Astrocyte (in vitro differentiated cells and primary cell): ENCODE measurements around the gene SMPDL3B. TPM values are rescaled to one million over a fixed set of nuclear protein-coding genes. Genes with fewer than 3 reads are reported as not detected.

Source experiments
- DNase-seq: peaks from one replicate; pipeline ENCODE4 v3.0.0-alpha.2; 2010; ENCODE audit warnings: low read depth
- FAIRE-seq: peaks from 2 replicates; lab custom pipeline; 2011; peaks lifted over from hg19 to GRCh38; lab: Jason Lieb, UNC
- H2AFZ ChIP-seq: 2 replicates; pipeline ENCODE4 v1.6.0; 2012; ENCODE audit warnings: low read depth, low read length, inconsistent platforms
- H3K27ac ChIP-seq: 2 replicates; pipeline ENCODE4 v1.5.1; 2011; ENCODE audit warnings: low read depth, low read length, inconsistent platforms
- H3K27me3 ChIP-seq: 2 replicates; pipeline ENCODE4 v1.6.0; 2011; ENCODE audit warnings: low read length, inconsistent platforms; ENCODE audit not compliant: insufficient read depth
- H3K36me3 ChIP-seq: 2 replicates; pipeline ENCODE4 v1.5.1; 2011; ENCODE audit warnings: low read length, inconsistent platforms; ENCODE audit not compliant: insufficient read depth
- H3K4me1 ChIP-seq: 2 replicates; pipeline ENCODE4 v1.5.1; 2011; ENCODE audit warnings: low read length, inconsistent platforms; ENCODE audit not compliant: insufficient read depth
- H3K4me2 ChIP-seq: 2 replicates; pipeline ENCODE4 v1.6.0; 2012; ENCODE audit warnings: low read length, inconsistent platforms
- H3K4me3 ChIP-seq: 2 replicates; pipeline ENCODE4 v1.5.1; 2011; ENCODE audit warnings: low read depth, mild to moderate bottlenecking, low read length, inconsistent platforms; ENCODE audit not compliant: insufficient read depth
- H3K79me2 ChIP-seq: 2 replicates; pipeline ENCODE4 v1.6.0; 2012; ENCODE audit warnings: mild to moderate bottlenecking, low read length, inconsistent platforms; ENCODE audit not compliant: insufficient read depth
- H3K9ac ChIP-seq: 2 replicates; pipeline ENCODE4 v1.6.0; 2012; ENCODE audit warnings: mild to moderate bottlenecking, low read length, inconsistent platforms
- H3K9me3 ChIP-seq: 2 replicates; pipeline ENCODE4 v1.5.1; 2012; ENCODE audit warnings: low read depth, mild to moderate bottlenecking, low read length, inconsistent platforms; ENCODE audit not compliant: insufficient read depth
- H4K20me1 ChIP-seq: 2 replicates; pipeline ENCODE4 v1.6.0; 2012; ENCODE audit warnings: low read length, inconsistent platforms; ENCODE audit not compliant: insufficient read depth
- H3K27ac Mint-ChIP-seq: one replicate; pipeline ENCODE4 v1.8.0; 2021; ENCODE audit warnings: mild to moderate bottlenecking, mixed read lengths; ENCODE audit not compliant: unreplicated experiment
- H3K27me3 Mint-ChIP-seq: one replicate; pipeline ENCODE4 v1.8.0; 2021; ENCODE audit warnings: low read depth, mixed read lengths; ENCODE audit not compliant: unreplicated experiment
- H3K36me3 Mint-ChIP-seq: one replicate; pipeline ENCODE4 v1.8.0; 2021; ENCODE audit warnings: low read depth, mixed read lengths; ENCODE audit not compliant: unreplicated experiment
- H3K4me1 Mint-ChIP-seq: one replicate; pipeline ENCODE4 v1.8.0; 2021; ENCODE audit warnings: low read depth, mixed read lengths; ENCODE audit not compliant: unreplicated experiment
- H3K4me3 Mint-ChIP-seq: one replicate; pipeline ENCODE4 v1.8.0; 2021; ENCODE audit warnings: mild to moderate bottlenecking, moderate library complexity, mixed read lengths; ENCODE audit not compliant: unreplicated experiment
- H3K9me3 Mint-ChIP-seq: one replicate; pipeline ENCODE4 v1.8.0; 2021; ENCODE audit warnings: mild to moderate bottlenecking, mixed read lengths; ENCODE audit not compliant: unreplicated experiment
- CTCF ChIP-seq: IDR thresholded peaks from 2 replicates; pipeline ENCODE4 v1.5.1; 2011; ENCODE audit warnings: low read depth, mild to moderate bottlenecking, inconsistent platforms, low read length, moderate library complexity; ENCODE audit not compliant: insufficient read depth
- EZH2 ChIP-seq: IDR thresholded peaks from 2 replicates; pipeline ENCODE4 v1.6.1; 2012; ENCODE audit warnings: mild to moderate bottlenecking, low read length, inconsistent platforms; ENCODE audit not compliant: insufficient read depth
- total RNA-seq: library from RNA; stranded (reverse); gene quantifications from 2 replicates; pipeline ENCODE4 v1.2.1, GENCODE V29; 2021

The SMPDL3B gene
- total RNA-seq, 1 donor from 2014 or later, result 2.2 TPM

DNA sequence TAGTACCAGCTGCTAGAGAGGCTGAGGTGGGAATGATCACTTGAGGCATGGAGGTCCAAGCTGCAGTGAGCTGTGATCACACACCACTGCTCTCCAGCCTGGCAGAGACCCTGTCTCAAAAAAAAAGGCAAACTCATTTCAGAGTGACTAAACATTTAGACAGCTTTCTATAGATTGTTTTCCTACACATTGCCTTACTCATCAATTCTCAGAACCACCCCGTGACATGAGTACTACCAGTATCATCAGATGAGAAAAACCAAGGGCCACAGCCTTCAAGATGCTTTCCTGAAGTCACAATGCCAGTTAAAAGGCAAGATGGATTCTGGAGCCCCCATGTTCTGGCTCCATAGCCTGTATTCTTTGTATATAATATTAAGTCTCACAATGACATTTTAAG, 22.4 kb upstream of the SMPDL3B start:
- Histone ChIP-seq H3K4me1 (no peaks in the 10 kb centered on the region), H4K20me1 (no peaks in the 10 kb centered on the region), H3K4me3 (no peak overlapping the region), H2AFZ (no peak overlapping the region), H3K9ac (no peak overlapping the region), H3K9me3 (peaks cover 5% of the 10 kb centered on the region), H3K79me2 (peaks cover 15% of the 10 kb centered on the region), H3K27ac (no peak overlapping the region), H3K4me2 (no peak overlapping the region), H3K36me3 (peaks cover 11% of the 10 kb centered on the region), H3K27me3 (no peaks in the 10 kb centered on the region)
- Mint-ChIP-seq H3K27ac (no peak overlapping the region), H3K4me1 (no peaks in the 10 kb centered on the region), H3K9me3 (peaks cover 2% of the 10 kb centered on the region), H3K27me3 (peaks cover 2% of the 10 kb centered on the region), H3K4me3 (no peak overlapping the region), H3K36me3 (peaks cover 3% of the 10 kb centered on the region)
- FAIRE-seq (no peak), DNase-seq (no peak)
- TF ChIP-seq EZH2 (no peak), CTCF (no peak)

DNA sequence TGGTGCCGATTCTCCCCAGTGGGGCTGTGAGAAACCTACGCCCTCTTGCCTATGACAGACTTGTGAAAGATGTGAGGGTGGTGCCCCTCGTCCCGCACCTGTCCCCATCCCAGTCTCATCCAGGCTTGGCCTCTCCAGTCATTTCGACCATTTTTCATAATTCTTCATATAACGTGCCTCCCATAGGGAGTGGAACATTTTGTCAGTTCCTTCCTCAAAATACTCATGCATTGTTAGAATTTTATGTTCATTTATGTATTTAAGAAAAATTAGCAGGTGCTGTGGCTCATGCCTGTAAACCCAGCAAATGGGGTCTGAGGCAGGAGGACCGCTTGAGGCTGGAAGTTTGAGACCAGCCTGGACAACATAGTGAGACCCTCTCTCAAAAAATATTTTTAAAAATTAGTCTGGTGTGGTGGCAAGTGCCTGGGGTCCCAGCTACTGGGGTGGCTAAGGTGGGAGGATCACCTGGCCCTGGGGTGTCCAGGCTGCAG, 19.7 kb upstream of the SMPDL3B start:
- FAIRE-seq (no peak), DNase-seq (no peak)
- no peaks in the 10 kb centered on the region for H3K27me3 ChIP-seq
- Mint-ChIP-seq H3K27me3 (peaks cover 5% of the 10 kb centered on the region), H3K4me1 (no peaks in the 10 kb centered on the region), H3K4me3 (peak overlapping the region; percentile 99), H3K9me3 (peaks cover 2% of the 10 kb centered on the region), H3K27ac (peak overlapping the region; percentile 22), H3K36me3 (no peaks in the 10 kb centered on the region)
- H3K36me3 ChIP-seq, result peaks cover 4% of the 10 kb centered on the region
- TF ChIP-seq EZH2, result no peak
- no peak for TF ChIP-seq CTCF
- H3K4me3 ChIP-seq, result peak overlapping the region; percentile 76
- peaks cover 5% of the 10 kb centered on the region for H3K9me3 ChIP-seq
- H3K79me2 ChIP-seq, result peaks cover 15% of the 10 kb centered on the region
- peak overlapping the region; percentile 88 for H3K4me2 ChIP-seq
- no peak overlapping the region for H3K9ac ChIP-seq
- H2AFZ ChIP-seq, result peak overlapping the region; percentile 97
- H4K20me1 ChIP-seq, result no peaks in the 10 kb centered on the region
- H3K27ac ChIP-seq, result peak overlapping the region; percentile 10
- no peaks in the 10 kb centered on the region for H3K4me1 ChIP-seq

- Histone ChIP-seq H3K79me2 (no peaks in the 10 kb centered on the region), H3K4me1 (no peaks in the 10 kb centered on the region), H3K4me2 (no peak overlapping the region), H3K27ac (no peak overlapping the region), H3K9me3 (no peaks in the 10 kb centered on the region), H3K9ac (no peak overlapping the region), H3K36me3 (no peaks in the 10 kb centered on the region), H3K4me3 (no peak overlapping the region), H2AFZ (no peak overlapping the region), H3K27me3 (peaks cover 2% of the 10 kb centered on the region), H4K20me1 (no peaks in the 10 kb centered on the region)
- H3K4me3 Mint-ChIP-seq, result no peak overlapping the region
- no peaks in the 10 kb centered on the region for H3K36me3 Mint-ChIP-seq
- H3K27me3 Mint-ChIP-seq, result peaks cover 8% of the 10 kb centered on the region
- DNase-seq (no peak), FAIRE-seq (no peak)
- TF ChIP-seq CTCF, result no peak
- no peak for TF ChIP-seq EZH2
- H3K4me1 Mint-ChIP-seq, result no peaks in the 10 kb centered on the region
- no peaks in the 10 kb centered on the region for H3K9me3 Mint-ChIP-seq
- no peak overlapping the region for H3K27ac Mint-ChIP-seq
Measured at GRCh38 chr1:27922272-27922671, 12.5 kb upstream of the SMPDL3B start.
